Stimulated activated CD8-positive, alpha-beta memory T cell treated with anti-CD3 and anti-CD28 coated beads, Interleukin-7, amount 100 ng/mL, for 48 hours (primary cell): Measurements from ENCODE around the gene CRY2.

Experiments
- DNase-seq, 2 donors: peaks; one replicate each; pipeline ENCODE4 v3.0.0-alpha.2; 2020; ENCODE audit warnings: low read depth in 1 of 2; ENCODE audit errors: extremely low read depth in 1 of 2

The CRY2 gene

GRCh38 chr11:45877221-45877620 lies 29.9 kb downstream of the CRY2 start:
- DNase-seq, result no peak

- no peak for DNase-seq
Observed at GRCh38 chr11:45877845-45878244, 30.6 kb downstream of the CRY2 start.

GRCh38 chr11:45879803-45880686 lies 32.8 kb downstream of the CRY2 start:
- DNase-seq, result no peak

GRCh38 chr11:45880772-45881570 lies 33.7 kb downstream of the CRY2 start:
- no peak for DNase-seq

GRCh38 chr11:45881708-45882368 lies 34.6 kb downstream of the CRY2 start:
- no peak for DNase-seq

- DNase-seq, result no peak
Observed at GRCh38 chr11:45884596-45885185, 37.4 kb downstream of the CRY2 start.

- DNase-seq, result peak; percentile 5 to 21
Observed at GRCh38 chr11:45885274-45885920, 38.1 kb downstream of the CRY2 start, which contains the start of gene MAPK8IP1. Gene MAPK8IP1 (plus strand): TSS chr11:45885651. CDS start chr11:45885821, 170 bp downstream.

- no peak for DNase-seq
Observed at GRCh38 chr11:45885921-45886721, 38.8 kb downstream of the CRY2 start.

GRCh38 chr11:45886816-45887520 lies 39.7 kb downstream of the CRY2 start:
- DNase-seq, result no peak

GRCh38 chr11:45887587-45887986 lies 40.3 kb downstream of the CRY2 start:
- DNase-seq, result no peak

- DNase-seq, result no peak
Observed at GRCh38 chr11:45889555-45889954, 42.3 kb downstream of the CRY2 start.

- no peak for DNase-seq
Observed at GRCh38 chr11:45889966-45890365, 42.7 kb downstream of the CRY2 start.

GRCh38 chr11:45890886-45891550 lies 43.7 kb downstream of the CRY2 start:
- no peak for DNase-seq

- DNase-seq, result no peak
Observed at GRCh38 chr11:45892856-45893255, 45.6 kb downstream of the CRY2 start.

- no peak for DNase-seq
Observed at GRCh38 chr11:45894555-45895247, 47.4 kb downstream of the CRY2 start.

GRCh38 chr11:45895553-45896259 lies 48.4 kb downstream of the CRY2 start:
- no peak for DNase-seq

GRCh38 chr11:45896422-45896984 lies 49.2 kb downstream of the CRY2 start:
- DNase-seq, result no peak
